Measurements from ENCODE around the gene GALNT10.
A peak's percentile ranks its signal among the peaks of the same experiment; 100 is the strongest.

The GALNT10 gene

DNA sequence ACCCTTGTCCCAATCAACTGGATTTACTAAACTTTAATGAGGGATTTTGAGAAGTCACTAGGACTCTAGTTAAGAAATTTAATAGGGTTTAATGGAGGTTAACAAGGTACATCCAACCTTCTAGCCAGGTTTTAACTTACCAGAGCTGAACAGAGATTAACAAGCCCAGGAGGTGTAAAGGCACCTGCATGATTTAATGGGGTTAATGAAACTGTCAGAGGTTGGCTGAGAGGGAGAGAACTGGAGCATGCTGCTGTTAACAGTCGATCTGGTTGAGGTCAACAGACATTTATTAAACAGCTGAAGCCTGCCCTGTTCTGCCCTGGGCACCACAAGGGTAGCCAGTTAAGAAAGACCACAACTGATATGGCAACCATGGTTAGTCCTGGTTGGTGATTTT lies 273.9 kb downstream of the GALNT10 start:
- no peak for TF ChIP-seq CTCF (IDR thresholded peaks at IDR 0.05; ENCODE audit: low read depth, low read length)
- H3K9me3 ChIP-seq = no peaks in the 10 kb centered on the region
- peaks cover 29% of the 10 kb centered on the region for H3K4me1 ChIP-seq
- no peak for DNase-seq
- H3K27me3 ChIP-seq = no peaks in the 10 kb centered on the region
- H3K4me3 ChIP-seq (ENCODE audit: low read depth, low read length) = no peak overlapping the region
- peaks cover 7% of the 10 kb centered on the region; the same call in 1 of the 2 replicates for H3K36me3 ChIP-seq

DNA sequence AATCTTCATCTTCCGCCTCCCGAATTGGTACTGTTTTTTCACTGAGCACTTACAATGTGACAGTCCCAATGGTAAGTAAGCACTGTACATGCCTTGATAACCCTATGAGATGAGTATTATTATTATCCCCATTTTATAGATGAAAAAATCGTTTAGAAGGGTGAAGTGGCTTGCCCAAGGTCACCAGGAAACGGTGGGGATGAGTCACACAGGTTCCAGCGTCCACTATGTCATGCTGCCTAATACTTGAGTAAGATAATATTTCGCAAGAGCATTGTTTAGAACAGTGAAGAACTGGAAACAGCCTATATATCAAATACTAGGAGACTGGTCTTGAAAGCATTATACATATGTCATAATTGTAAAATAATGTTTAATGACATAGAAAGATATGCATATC lies 274.6 kb downstream of the GALNT10 start:
- no peak for DNase-seq
- H3K36me3 ChIP-seq = peaks cover 7% of the 10 kb centered on the region; the same call in 1 of the 2 replicates
- peaks cover 33% of the 10 kb centered on the region for H3K4me1 ChIP-seq
- no peaks in the 10 kb centered on the region for H3K9me3 ChIP-seq
- no peak overlapping the region for H3K4me3 ChIP-seq (ENCODE audit: low read depth, low read length)
- no peaks in the 10 kb centered on the region for H3K27me3 ChIP-seq
- TF ChIP-seq CTCF (IDR thresholded peaks at IDR 0.05; ENCODE audit: low read depth, low read length) = no peak

GRCh38 chr5:154466147-154466546 lies 275.6 kb downstream of the GALNT10 start:
- Histone ChIP-seq H3K4me1 (peaks cover 43% of the 10 kb centered on the region), H3K36me3 (0 out of 2 replicates have a peak, but pooled peaks cover 3% of the 10 kb centered on the region), H3K4me3 (ENCODE audit: low read depth, low read length) (no peak overlapping the region), H3K9me3 (no peaks in the 10 kb centered on the region), H3K27me3 (no peaks in the 10 kb centered on the region)
- no peak for TF ChIP-seq CTCF (IDR thresholded peaks at IDR 0.05; ENCODE audit: low read depth, low read length)
- no peak for DNase-seq

DNA sequence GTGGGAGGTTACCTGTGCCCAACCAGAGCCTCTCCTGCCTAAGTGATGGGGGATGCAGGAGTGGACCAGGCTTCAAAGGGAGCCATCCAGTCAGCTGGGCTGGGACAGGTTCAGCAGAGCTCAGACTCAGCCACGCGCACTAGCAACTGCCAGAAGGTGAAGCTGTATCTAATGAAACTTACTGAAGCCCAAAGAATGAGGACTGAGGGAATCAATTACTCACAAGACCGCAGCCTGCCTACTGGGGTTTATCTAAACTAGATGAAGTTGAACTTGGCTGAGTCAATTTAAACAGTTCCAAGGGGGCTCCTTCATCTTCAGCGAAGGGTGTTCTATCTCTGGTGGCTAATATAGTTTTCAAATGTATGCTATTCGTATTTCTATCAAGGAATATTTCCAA lies 276.1 kb downstream of the GALNT10 start:
- no peaks in the 10 kb centered on the region for H3K27me3 ChIP-seq
- H3K4me3 ChIP-seq (ENCODE audit: low read depth, low read length) = no peak overlapping the region
- no peak for DNase-seq
- peaks cover 4% of the 10 kb centered on the region for H3K36me3 ChIP-seq
- no peaks in the 10 kb centered on the region for H3K9me3 ChIP-seq
- no peak for TF ChIP-seq CTCF (IDR thresholded peaks at IDR 0.05; ENCODE audit: low read depth, low read length)
- peaks cover 45% of the 10 kb centered on the region for H3K4me1 ChIP-seq

- no peak overlapping the region for H3K4me3 ChIP-seq (ENCODE audit: low read depth, low read length)
- peak; percentile 90 for DNase-seq
- peak; percentile 93 for TF ChIP-seq CTCF (IDR thresholded peaks at IDR 0.05; ENCODE audit: low read depth, low read length)
- H3K9me3 ChIP-seq = no peaks in the 10 kb centered on the region
- peaks cover 15% of the 10 kb centered on the region for H3K36me3 ChIP-seq
- H3K4me1 ChIP-seq = peaks cover 53% of the 10 kb centered on the region
- H3K27me3 ChIP-seq = no peaks in the 10 kb centered on the region
Measured at GRCh38 chr5:154467655-154468354, 277.3 kb downstream of the GALNT10 start.

- peaks cover 42% of the 10 kb centered on the region for H3K4me1 ChIP-seq
- H3K27me3 ChIP-seq = no peaks in the 10 kb centered on the region
- no peak for TF ChIP-seq CTCF (IDR thresholded peaks at IDR 0.05; ENCODE audit: low read depth, low read length)
- no peak overlapping the region for H3K4me3 ChIP-seq (ENCODE audit: low read depth, low read length)
- no peaks in the 10 kb centered on the region for H3K9me3 ChIP-seq
- no peak for DNase-seq
- peaks cover 38% of the 10 kb centered on the region for H3K36me3 ChIP-seq
Measured at GRCh38 chr5:154470137-154470536, 279.6 kb downstream of the GALNT10 start.

Measured in BE2C (cell line).